Body of pancreas (tissue), 4 donors: Measurements from ENCODE around the gene PLXDC2.

Experiments used
- POLR2A ChIP-seq, 3 donors: fragments of 450-650 bp; IDR thresholded peaks; one replicate each; pipeline ENCODE4 v1.6.1; 2016; ENCODE audit warnings: antibody characterized with exemption in 3 of 3, mild to moderate bottlenecking in 2 of 3
- TF ChIP-seq, protein P1 (sequence below), 7 experiments: fragments of 450-650 bp in 4 of 7; fragments of 200-600 bp in 3 of 7; sonication (generic) in 3 of 7; IDR thresholded peaks; one replicate each; pipeline ENCODE4 v1.5.1; 2016 to 2019; ENCODE audit warnings: antibody characterized with exemption in 7 of 7

DNA sequence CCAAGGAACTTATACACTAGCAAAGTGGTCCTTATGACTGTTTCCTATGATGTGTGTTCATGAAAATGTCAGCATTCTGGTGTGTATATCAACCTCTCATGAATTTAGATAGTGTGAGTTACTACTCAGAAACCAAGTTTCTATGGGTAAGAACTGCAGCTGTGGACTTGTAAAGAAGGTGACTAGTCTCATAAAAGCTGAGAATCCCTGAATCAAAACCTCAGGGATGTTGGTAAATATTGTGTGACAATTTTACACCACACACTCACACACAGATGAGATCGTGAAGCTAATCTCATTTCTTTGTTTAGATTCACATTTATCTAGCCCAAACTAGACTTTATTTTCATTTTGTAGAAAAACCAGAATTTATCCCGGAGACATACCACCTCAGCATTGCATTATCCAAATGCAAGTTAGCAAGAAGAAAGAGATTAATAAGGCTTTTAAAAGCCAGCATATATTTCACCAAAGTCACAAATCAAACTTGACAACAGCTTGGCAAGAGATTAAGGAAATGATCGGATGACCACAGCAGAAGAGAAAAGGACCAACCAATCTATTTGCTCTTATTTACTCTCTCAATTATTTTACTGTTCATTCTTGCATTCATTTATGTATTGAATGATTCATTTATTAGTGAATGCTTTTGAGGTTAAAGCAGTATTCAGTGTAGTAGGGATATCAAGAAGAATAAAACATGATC, 92.9 kb downstream of the PLXDC2 start:
- TF ChIP-seq, protein P1, sequence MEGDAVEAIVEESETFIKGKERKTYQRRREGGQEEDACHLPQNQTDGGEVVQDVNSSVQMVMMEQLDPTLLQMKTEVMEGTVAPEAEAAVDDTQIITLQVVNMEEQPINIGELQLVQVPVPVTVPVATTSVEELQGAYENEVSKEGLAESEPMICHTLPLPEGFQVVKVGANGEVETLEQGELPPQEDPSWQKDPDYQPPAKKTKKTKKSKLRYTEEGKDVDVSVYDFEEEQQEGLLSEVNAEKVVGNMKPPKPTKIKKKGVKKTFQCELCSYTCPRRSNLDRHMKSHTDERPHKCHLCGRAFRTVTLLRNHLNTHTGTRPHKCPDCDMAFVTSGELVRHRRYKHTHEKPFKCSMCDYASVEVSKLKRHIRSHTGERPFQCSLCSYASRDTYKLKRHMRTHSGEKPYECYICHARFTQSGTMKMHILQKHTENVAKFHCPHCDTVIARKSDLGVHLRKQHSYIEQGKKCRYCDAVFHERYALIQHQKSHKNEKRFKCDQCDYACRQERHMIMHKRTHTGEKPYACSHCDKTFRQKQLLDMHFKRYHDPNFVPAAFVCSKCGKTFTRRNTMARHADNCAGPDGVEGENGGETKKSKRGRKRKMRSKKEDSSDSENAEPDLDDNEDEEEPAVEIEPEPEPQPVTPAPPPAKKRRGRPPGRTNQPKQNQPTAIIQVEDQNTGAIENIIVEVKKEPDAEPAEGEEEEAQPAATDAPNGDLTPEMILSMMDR (IDR thresholded peaks at IDR 0.05): no peak
- TF ChIP-seq POLR2A (IDR thresholded peaks at IDR 0.05): no peak
